NCI-H2107 treated with DMSO at 0.1 percent for 48 hours (cell line): ENCODE measurements around the gene ARL6IP1.
"Not testable (repeated sequence)": the region's sequence is repeated elsewhere in the genome, so short reads cannot be mapped to it uniquely, and the experiment has no call there.

Experiments
- DNase-seq: peaks from one replicate; lab custom pipeline; 2025; ENCODE audit not compliant: unreplicated experiment; lab: John Stamatoyannopoulos, UW

The ARL6IP1 gene

GRCh38 chr16:18762713-18763112 is 38.6 kb downstream of the ARL6IP1 start:
- not testable (repeated sequence) for DNase-seq

GRCh38 chr16:18759598-18760520 is 41.5 kb downstream of the ARL6IP1 start:
- peak; percentile 22 for DNase-seq

GRCh38 chr16:18757960-18758660 is 43.2 kb downstream of the ARL6IP1 start:
- DNase-seq: not testable (repeated sequence)

GRCh38 chr16:18756639-18757038 is 44.7 kb downstream of the ARL6IP1 start:
- not testable (repeated sequence) for DNase-seq

- DNase-seq: not testable (repeated sequence)
These were observed 58.5 kb downstream of the ARL6IP1 start for GRCh38 chr16:18742870-18743269.
